HepG2 (cell line): ENCODE measurements around the gene PJA1. TPM values are rescaled to one million over a fixed set of nuclear protein-coding genes. Genes with fewer than 3 reads are reported as not detected.
A peak's percentile ranks its signal among the peaks of the same experiment; 100 is the strongest.

Experiments
- ATAC-seq: fragments of 200-7000 bp; cut with Tn5 transposase; 3 replicates; pipeline ENCODE4 v1.9.1; 2020; ENCODE audit warnings: mild to moderate bottlenecking, moderate library complexity
- Bru-seq: library from RNA; stranded (reverse); fragments of 400-500 nt; gene quantifications from one replicate; lab custom pipeline; 2021; lab: Mats Ljungman, UMichigan
- BruChase-seq, 2 experiments: library from RNA; stranded (reverse); fragments of 400-500 nt; gene quantifications; one replicate each; lab custom pipeline; 2021; lab: Mats Ljungman, UMichigan
- BruUV-seq: library from RNA; stranded (reverse); fragments of 400-500 nt; replicated peaks from 2 replicates; lab custom pipeline; 2021; lab: Mats Ljungman, UMichigan
- CTCF ChIA-PET: fragments of 300-600 bp; formaldehyde crosslinking; extraction: SDS; loops from one replicate; lab custom pipeline; 2021; ENCODE audit warnings: low total read pairs, inconsistent platforms, low intra/inter-chr PET ratio; lab: Yijun Ruan, JAX
- POLR2A ChIA-PET: fragments of 350-600 bp; sonication (Branson Sonifier 250); formaldehyde crosslinking; loops from one replicate; lab custom pipeline; 2020; ENCODE audit warnings: antibody characterized with exemption, inconsistent platforms; lab: Yijun Ruan, JAX
- DNase-seq: peaks from one replicate; pipeline ENCODE4 v3.0.0-alpha.2; 2015; ENCODE audit warnings: low spot score
- FAIRE-seq: peaks from 3 replicates; lab custom pipeline; 2011; peaks lifted over from hg19 to GRCh38; lab: Jason Lieb, UNC
- H2AFZ ChIP-seq: one replicate; pipeline ENCODE4 v1.6.1; 2011; ENCODE audit warnings: low read length, inconsistent platforms
- H3K27ac ChIP-seq: fragments of 300-600 bp; 3 replicates; pipeline ENCODE4 v1.8.0; 2011; ENCODE audit warnings: mixed run types, mild to moderate bottlenecking, mixed read lengths, low read length, inconsistent platforms; ENCODE audit not compliant: insufficient read depth; ENCODE audit errors: extremely low read length
- H3K27me3 ChIP-seq, 2 experiments: fragments of 200-600 bp in 1 of 2; 2 replicates in 1 of 2; 3 replicates in 1 of 2; pipeline versions ENCODE4 v1.6.0 to v1.8.0; 2011; ENCODE audit warnings: low read length in 2 of 2, mild to moderate bottlenecking in 2 of 2, moderate library complexity in 2 of 2, inconsistent platforms in 1 of 2; ENCODE audit not compliant: insufficient read depth in 2 of 2, control insufficient read depth in 1 of 2
- H3K36me3 ChIP-seq, 2 experiments: fragments of 200-600 bp in 1 of 2; replicated peaks in 1 of 2; 2 replicates in 1 of 2; 3 replicates in 1 of 2; pipeline versions ENCODE4 v1.5.1 to v1.8.0; 2011; ENCODE audit warnings: low read length in 2 of 2, inconsistent platforms in 1 of 2; ENCODE audit not compliant: insufficient read depth in 2 of 2, control insufficient read depth in 1 of 2
- H3K4me1 ChIP-seq: 2 replicates; pipeline ENCODE4 v1.5.1; 2012; ENCODE audit warnings: low read length, inconsistent platforms; ENCODE audit not compliant: insufficient read depth
- H3K4me2 ChIP-seq: 2 replicates; pipeline ENCODE4 v1.6.0; 2011; ENCODE audit warnings: low read depth, low read length, inconsistent platforms
- H3K4me3 ChIP-seq, 3 experiments: fragments of 200-600 bp in 1 of 3; sonication (generic), shearing (Covaris generic) in 1 of 3; replicated peaks in 1 of 3; 2 replicates each; pipeline ENCODE4 v1.5.1; 2011 to 2016; ENCODE audit warnings: low read length in 3 of 3, inconsistent platforms in 2 of 3, low read depth in 2 of 3, mild to moderate bottlenecking in 2 of 3, control low read depth in 1 of 3, mixed read lengths in 1 of 3; ENCODE audit not compliant: insufficient read depth in 1 of 3
- H3K79me2 ChIP-seq: one replicate; pipeline ENCODE4 v1.6.1; 2011; ENCODE audit warnings: low read length, inconsistent platforms; ENCODE audit not compliant: insufficient read depth
- H3K9ac ChIP-seq: 2 replicates; pipeline ENCODE4 v1.6.0; 2011; ENCODE audit warnings: mild to moderate bottlenecking, low read depth, low read length, inconsistent platforms; ENCODE audit not compliant: insufficient read depth
- H3K9me3 ChIP-seq: 2 replicates; pipeline ENCODE4 v1.5.1; 2012; ENCODE audit warnings: mild to moderate bottlenecking, low read length
- H4K20me1 ChIP-seq: 2 replicates; pipeline ENCODE4 v1.6.0; 2011; ENCODE audit warnings: inconsistent platforms, mild to moderate bottlenecking, low read length, moderate library complexity; ENCODE audit not compliant: insufficient read depth
- AGO1 ChIP-seq: fragments of 200-400 bp; formaldehyde crosslinking; IDR thresholded peaks from 2 replicates; pipeline ENCODE4 v1.6.1; 2017; ENCODE audit warnings: mild to moderate bottlenecking, low read depth, low read length, moderate library complexity; ENCODE audit not compliant: poor library complexity, severe bottlenecking
- CENPT ChIP-seq: sonication (generic); formaldehyde crosslinking; IDR thresholded peaks from 2 replicates; pipeline ENCODE4 v1.8.0; 2022; ENCODE audit warnings: low read depth, mild to moderate bottlenecking, moderate library complexity, missing genetic modification reagents
- ETV5 ChIP-seq: IDR thresholded peaks from 2 replicates; pipeline ENCODE4 v1.6.1; 2018; ENCODE audit warnings: missing biosample characterization, missing genetic modification reagents, inconsistent platforms, borderline replicate concordance
- NFKBIZ ChIP-seq: IDR thresholded peaks from 2 replicates; pipeline ENCODE4 v1.6.1; 2018; ENCODE audit warnings: missing genetic modification reagents, missing compliant biosample characterization
- PHF8 ChIP-seq: sonication (generic); formaldehyde crosslinking; IDR thresholded peaks from 2 replicates; pipeline ENCODE4 v1.5.0; 2020; ENCODE audit warnings: missing genetic modification reagents
- SRY ChIP-seq: sonication (generic); formaldehyde crosslinking; IDR thresholded peaks from 2 replicates; pipeline ENCODE4 v1.8.0; 2022; ENCODE audit warnings: mild to moderate bottlenecking, missing genetic modification reagents
- TFAP4 ChIP-seq: sonication (generic); IDR thresholded peaks from 2 replicates; pipeline ENCODE4 v1.6.1; 2016; ENCODE audit warnings: low read depth, borderline replicate concordance
- ZFP36L1 ChIP-seq: sonication (generic); formaldehyde crosslinking; IDR thresholded peaks from 2 replicates; pipeline ENCODE4 v1.8.0; 2022; ENCODE audit warnings: mild to moderate bottlenecking, missing genetic modification reagents, moderate library complexity
- ZNF124 ChIP-seq: sonication (generic); formaldehyde crosslinking; IDR thresholded peaks from 2 replicates; pipeline ENCODE4 v1.4.0; 2020; ENCODE audit warnings: missing genetic modification reagents
- ZNF180 ChIP-seq: sonication (generic); formaldehyde crosslinking; IDR thresholded peaks from 2 replicates; pipeline ENCODE4 v1.4.0; 2020; ENCODE audit warnings: low read depth, missing genetic modification reagents, borderline replicate concordance
- ZNF296 ChIP-seq: sonication (generic); formaldehyde crosslinking; conservative IDR thresholded peaks from 2 replicates; pipeline ENCODE4 v1.5.0; 2020; ENCODE audit warnings: mild to moderate bottlenecking, missing genetic modification reagents
- WGBS: methylation state at CpG from one replicate; pipeline ENCODE4 v1.1.6; 2017; ENCODE audit warnings: low lambda C conversion rate; 5-methylcytosine and 5-hydroxymethylcytosine counted together
- in situ Hi-C: cut with HindIII; loops from 2 replicates; pipeline ENCODE4 v1.10.0; 2017; ENCODE audit warnings: low pct_unique_long_range_greater_than_20kb; ENCODE audit not compliant: extremely low pct_ligation_motif_present
- intact Hi-C: fragments of 100-400 bp; cut with micrococcal nuclease; formaldehyde crosslinking; loops from one replicate; pipeline ENCODE4 v1.10.0; 2022; ENCODE audit not compliant: unreplicated experiment
- long read RNA-seq, 2 experiments: library from RNA in 1 of 2; library from polyadenylated mRNA in 1 of 2; stranded (forward) in 1 of 2; unstranded in 1 of 2; transcript quantifications; one replicate each; pipeline ENCODE4 v2.0.0, GENCODE V29; 2019 to 2022
- polyA minus RNA-seq, 3 experiments: library from RNA; depleted of rRNA, polyadenylated mRNA; stranded (reverse); fragments of >200 nt; gene quantifications; 2 replicates each; pipeline ENCODE4 v1.2.3, GENCODE V29; 2011; ENCODE audit warnings: low replicate concordance in 1 of 3
- polyA plus RNA-seq, 8 experiments: library from polyadenylated mRNA; depleted of rRNA in 3 of 8; stranded (reverse) in 7 of 8; unstranded in 1 of 8; fragments of >200 nt; fragmentation: Illumina TruSeq in 4 of 8; extraction: Trizol in 4 of 8; gene quantifications; 2 replicates each; pipeline versions ENCODE4 v1.2.1 to v1.2.3, GENCODE V29; 2011 to 2016; ENCODE audit warnings: low read depth in 4 of 8, missing spikeins in 1 of 8, mixed read lengths in 1 of 8; ENCODE audit not compliant: insufficient read depth in 1 of 8
- total RNA-seq, 5 experiments: library from RNA; depleted of rRNA; stranded (reverse); fragments of >200 nt; fragmentation: Illumina TruSeq; extraction: Trizol; gene quantifications; 2 replicates each; pipeline ENCODE4 v1.2.3, GENCODE V29; 2016; ENCODE audit warnings: low read depth in 1 of 5
- TF ChIP-seq, protein P1 (sequence below): fragments of 450-650 bp; IDR thresholded peaks from 2 replicates; pipeline ENCODE4 v1.6.1; 2016
- TF ChIP-seq, protein P2 (sequence below): sonication (generic); formaldehyde crosslinking; IDR thresholded peaks from 2 replicates; pipeline ENCODE4 v1.5.0; 2020; ENCODE audit warnings: missing genetic modification reagents, mild to moderate bottlenecking, borderline replicate concordance

The PJA1 gene, protein sequence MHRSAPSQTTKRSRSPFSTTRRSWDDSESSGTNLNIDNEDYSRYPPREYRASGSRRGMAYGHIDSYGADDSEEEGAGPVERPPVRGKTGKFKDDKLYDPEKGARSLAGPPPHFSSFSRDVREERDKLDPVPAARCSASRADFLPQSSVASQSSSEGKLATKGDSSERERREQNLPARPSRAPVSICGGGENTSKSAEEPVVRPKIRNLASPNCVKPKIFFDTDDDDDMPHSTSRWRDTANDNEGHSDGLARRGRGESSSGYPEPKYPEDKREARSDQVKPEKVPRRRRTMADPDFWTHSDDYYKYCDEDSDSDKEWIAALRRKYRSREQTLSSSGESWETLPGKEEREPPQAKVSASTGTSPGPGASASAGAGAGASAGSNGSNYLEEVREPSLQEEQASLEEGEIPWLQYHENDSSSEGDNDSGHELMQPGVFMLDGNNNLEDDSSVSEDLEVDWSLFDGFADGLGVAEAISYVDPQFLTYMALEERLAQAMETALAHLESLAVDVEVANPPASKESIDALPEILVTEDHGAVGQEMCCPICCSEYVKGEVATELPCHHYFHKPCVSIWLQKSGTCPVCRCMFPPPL
- total RNA-seq (2016; rRNA removed; fragmentation: Illumina TruSeq; extraction: Trizol) (9.6 and 12.3 TPM in 2 replicates), polyA plus RNA-seq (2011; rRNA removed) (3.6 TPM in 2 replicates), polyA minus RNA-seq (2011; rRNA and poly(A)+ RNA removed; ENCODE audit: low replicate concordance) (5.4 and 8.2 TPM in 2 replicates), Bru-seq, nascent RNA (percentile 52 among the genes with signal in this experiment), BruChase-seq, experiment 1, labeled RNA remaining after a 6-hour chase (percentile 63 among the genes with signal in this experiment), BruChase-seq, experiment 2, labeled RNA remaining after a 2-hour chase (percentile 69 among the genes with signal in this experiment)
- total RNA-seq (2016; cell fraction: cytosol; rRNA removed; fragmentation: Illumina TruSeq; extraction: Trizol; ENCODE audit: low read depth): 1.0 and 1.2 TPM in 2 replicates
- 10.5 and 12.4 TPM in 2 replicates for total RNA-seq (2016; cell fraction: insoluble cytoplasmic fraction; rRNA removed; fragmentation: Illumina TruSeq; extraction: Trizol)
- total RNA-seq (2016; cell fraction: membrane; rRNA removed; fragmentation: Illumina TruSeq; extraction: Trizol): 2.5 and 3.0 TPM in 2 replicates
- 4.6 and 5.0 TPM in 2 replicates for total RNA-seq (2016; cell fraction: nucleus; rRNA removed; fragmentation: Illumina TruSeq; extraction: Trizol)
- polyA plus RNA-seq (2011; cell fraction: cytosol; rRNA removed): 4.5 and 4.9 TPM in 2 replicates
- 3.2 and 3.7 TPM in 2 replicates for polyA plus RNA-seq (2011; cell fraction: nucleus; rRNA removed)
- 8.8 and 10.8 TPM in 2 replicates for polyA plus RNA-seq (2012)
- polyA plus RNA-seq (2016; cell fraction: cytosol; fragmentation: Illumina TruSeq; extraction: Trizol; ENCODE audit: low read depth): 0.54 and 0.96 TPM in 2 replicates
- polyA plus RNA-seq (2016; cell fraction: insoluble cytoplasmic fraction; fragmentation: Illumina TruSeq; extraction: Trizol; ENCODE audit: low read depth): 11.3 and 12.0 TPM in 2 replicates
- 1.1 and 2.4 TPM in 2 replicates for polyA plus RNA-seq (2016; cell fraction: membrane; fragmentation: Illumina TruSeq; extraction: Trizol; ENCODE audit: low read depth)
- polyA plus RNA-seq (2016; cell fraction: nucleus; fragmentation: Illumina TruSeq; extraction: Trizol; ENCODE audit: insufficient read depth, low read depth): 4.4 and 6.3 TPM in 2 replicates
- 2.1 and 3.8 TPM in 2 replicates for polyA minus RNA-seq (2011; cell fraction: cytosol; rRNA and poly(A)+ RNA removed)
- 1.6 and 1.8 TPM in 2 replicates for polyA minus RNA-seq (2011; cell fraction: nucleus; rRNA and poly(A)+ RNA removed)
- long read RNA-seq, experiment 1, transcript PJA1-202 (2 exons, 2,672 nt): major isoform, 9 of 13 reads
- long read RNA-seq, experiment 1, partial matches to known transcripts: 0 of 13 reads
- long read RNA-seq, experiment 1, other reads (novel, unspliced or antisense): 1 of 13 reads
- long read RNA-seq, experiment 2, partial matches to known transcripts: 0 of 8 reads
- long read RNA-seq, experiment 2, other reads (novel, unspliced or antisense): 0 of 8 reads

- H4K20me1 ChIP-seq: no peaks in the 10 kb centered on the region
- POLR2A ChIA-PET: interaction anchor here (1.1 to 2.1 kb wide), 2 partner anchors 12 to 337 kb away, joined by 4 to 11 read pairs; partner anchors contain the start of gene EFNB1
- TSS peak; percentile 62 for BruUV-seq
- FAIRE-seq: peak; percentile 15
- peak within 1 kb of the TSS; percentile 54 for H2AFZ ChIP-seq
- no peaks in the 10 kb centered on the region for H3K79me2 ChIP-seq
- no peak within 1 kb of the TSS for H3K27ac ChIP-seq
- in situ Hi-C loops (no loop called here), intact Hi-C loops (no loop called here)
- CTCF ChIA-PET: no interaction called here
- no peaks in the 10 kb centered on the region for H3K9me3 ChIP-seq
- ATAC-seq: peak; percentile 98
- peak within 1 kb of the TSS; percentile 71 for H3K9ac ChIP-seq
- peak; percentile 31 for DNase-seq
- H3K27me3 ChIP-seq: no peaks in the 10 kb centered on the region
- under 1% methylated on average over 6 of the region's 48 CpGs for WGBS
- H3K4me1 ChIP-seq: no peaks in the 10 kb centered on the region
- H3K4me3 ChIP-seq: peak within 1 kb of the TSS; percentile 59 to 73 (median 73)
- no peaks in the 10 kb centered on the region for H3K36me3 ChIP-seq
- peak within 1 kb of the TSS; percentile 67 for H3K4me2 ChIP-seq
- no peak for TF ChIP-seq CENPT
- no peak for TF ChIP-seq ZNF296 (CRISPR knock-in tag)
- peak; percentile 60; the same call in 1 of the 2 replicates for TF ChIP-seq ETV5
- TF ChIP-seq AGO1: no peak
- no peak for TF ChIP-seq NFKBIZ
- TF ChIP-seq, protein P1, sequence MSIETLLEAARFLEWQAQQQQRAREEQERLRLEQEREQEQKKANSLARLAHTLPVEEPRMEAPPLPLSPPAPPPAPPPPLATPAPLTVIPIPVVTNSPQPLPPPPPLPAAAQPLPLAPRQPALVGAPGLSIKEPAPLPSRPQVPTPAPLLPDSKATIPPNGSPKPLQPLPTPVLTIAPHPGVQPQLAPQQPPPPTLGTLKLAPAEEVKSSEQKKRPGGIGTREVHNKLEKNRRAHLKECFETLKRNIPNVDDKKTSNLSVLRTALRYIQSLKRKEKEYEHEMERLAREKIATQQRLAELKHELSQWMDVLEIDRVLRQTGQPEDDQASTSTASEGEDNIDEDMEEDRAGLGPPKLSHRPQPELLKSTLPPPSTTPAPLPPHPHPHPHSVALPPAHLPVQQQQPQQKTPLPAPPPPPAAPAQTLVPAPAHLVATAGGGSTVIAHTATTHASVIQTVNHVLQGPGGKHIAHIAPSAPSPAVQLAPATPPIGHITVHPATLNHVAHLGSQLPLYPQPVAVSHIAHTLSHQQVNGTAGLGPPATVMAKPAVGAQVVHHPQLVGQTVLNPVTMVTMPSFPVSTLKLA: no peak
- TF ChIP-seq, protein P2, sequence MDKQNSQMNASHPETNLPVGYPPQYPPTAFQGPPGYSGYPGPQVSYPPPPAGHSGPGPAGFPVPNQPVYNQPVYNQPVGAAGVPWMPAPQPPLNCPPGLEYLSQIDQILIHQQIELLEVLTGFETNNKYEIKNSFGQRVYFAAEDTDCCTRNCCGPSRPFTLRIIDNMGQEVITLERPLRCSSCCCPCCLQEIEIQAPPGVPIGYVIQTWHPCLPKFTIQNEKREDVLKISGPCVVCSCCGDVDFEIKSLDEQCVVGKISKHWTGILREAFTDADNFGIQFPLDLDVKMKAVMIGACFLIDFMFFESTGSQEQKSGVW: no peak
- no peak for TF ChIP-seq ZFP36L1 (CRISPR knock-in tag)
- peak; percentile 89 for TF ChIP-seq TFAP4
- peak; percentile 68 for TF ChIP-seq PHF8 (CRISPR knock-in tag)
- 0 out of 2 replicates have a peak, but pooled peaks have one; percentile 38 for TF ChIP-seq ZNF180 (CRISPR knock-in tag)
- no peak for TF ChIP-seq SRY (CRISPR knock-in tag)
- no peak for TF ChIP-seq ZNF124 (CRISPR knock-in tag)
Measured at GRCh38 chrX:69165087-69165651, at the start of gene PJA1. Gene PJA1 (minus strand): TSS chrX:69165453. CDS start chrX:69163073, 2,380 bp downstream.
